Rectal smooth muscle tissue (tissue), 1 donor: Measurements from ENCODE around the gene NSUN4.
A peak's percentile ranks its signal among the peaks of the same experiment; 100 is the strongest.
"Not testable (repeated sequence)": the region's sequence is repeated elsewhere in the genome, so short reads cannot be mapped to it uniquely, and the experiment has no call there.

Experiments
- H3K27ac ChIP-seq: one replicate; pipeline ENCODE4 v1.7.0; 2013; ENCODE audit warnings: low read depth, low read length, inconsistent platforms
- H3K27me3 ChIP-seq: one replicate; pipeline ENCODE4 v1.7.0; 2013; ENCODE audit warnings: low read length; ENCODE audit not compliant: control insufficient read depth, insufficient read depth
- H3K36me3 ChIP-seq: one replicate; pipeline ENCODE4 v1.7.0; 2013; ENCODE audit warnings: low read length; ENCODE audit not compliant: control insufficient read depth, insufficient read depth
- H3K4me1 ChIP-seq: one replicate; pipeline ENCODE4 v1.7.0; 2013; ENCODE audit warnings: low read length; ENCODE audit not compliant: control insufficient read depth, insufficient read depth
- H3K4me3 ChIP-seq: one replicate; pipeline ENCODE4 v1.7.0; 2013; ENCODE audit warnings: low read length
- H3K9ac ChIP-seq: one replicate; pipeline ENCODE4 v1.7.0; 2013; ENCODE audit warnings: low read length

NSUN4 gene

GRCh38 chr1:46333300-46334029 is 7.1 kb upstream of the NSUN4 start:
- Histone ChIP-seq H3K4me1 (no peaks in the 10 kb centered on the region), H3K36me3 (no peaks in the 10 kb centered on the region), H3K27me3 (no peaks in the 10 kb centered on the region), H3K27ac (no peak overlapping the region), H3K4me3 (no peak overlapping the region), H3K9ac (no peak overlapping the region)

- H3K27ac ChIP-seq: no peak overlapping the region
- no peaks in the 10 kb centered on the region for H3K4me1 ChIP-seq
Measured at GRCh38 chr1:46334030-46334384, 6.6 kb upstream of the NSUN4 start.

GRCh38 chr1:46335081-46335480 is 5.5 kb upstream of the NSUN4 start:
- Histone ChIP-seq H3K4me1 (no peaks in the 10 kb centered on the region), H3K9ac (no peak overlapping the region), H3K27ac (no peak overlapping the region), H3K27me3 (no peaks in the 10 kb centered on the region), H3K4me3 (no peak overlapping the region), H3K36me3 (no peaks in the 10 kb centered on the region)

More at GRCh38 chr1:46334030-46334384, 6.6 kb upstream of the NSUN4 start:
- Histone ChIP-seq H3K4me3 (no peak overlapping the region), H3K36me3 (no peaks in the 10 kb centered on the region), H3K27me3 (no peaks in the 10 kb centered on the region), H3K9ac (no peak overlapping the region)

- H3K27me3 ChIP-seq, H3K4me3 ChIP-seq, H3K4me1 ChIP-seq, H3K36me3 ChIP-seq, H3K27ac ChIP-seq, H3K9ac ChIP-seq: not testable (repeated sequence)
Measured at GRCh38 chr1:46337409-46337808, 3.2 kb upstream of the NSUN4 start.

- Histone ChIP-seq H3K9ac (peak overlapping the region; percentile 38), H3K4me1 (no peaks in the 10 kb centered on the region), H3K27me3 (no peaks in the 10 kb centered on the region), H3K27ac (peak overlapping the region; percentile 94), H3K36me3 (peaks cover 14% of the 10 kb centered on the region), H3K4me3 (peak overlapping the region; percentile 98)
Measured at GRCh38 chr1:46341222-46342083, 846 bp downstream of the NSUN4 start.

GRCh38 chr1:46342084-46342656 is 1.6 kb downstream of the NSUN4 start:
- Histone ChIP-seq H3K4me1 (no peaks in the 10 kb centered on the region), H3K9ac (no peak overlapping the region), H3K4me3 (no peak overlapping the region), H3K36me3 (peaks cover 17% of the 10 kb centered on the region), H3K27me3 (no peaks in the 10 kb centered on the region), H3K27ac (peak overlapping the region; percentile 94)

- no peak overlapping the region for H3K4me3 ChIP-seq
- H3K4me1 ChIP-seq: no peaks in the 10 kb centered on the region
- peaks cover 17% of the 10 kb centered on the region for H3K36me3 ChIP-seq
- H3K9ac ChIP-seq: no peak overlapping the region
- H3K27me3 ChIP-seq: no peaks in the 10 kb centered on the region
- no peak overlapping the region for H3K27ac ChIP-seq
Measured at GRCh38 chr1:46342677-46343350, 2.2 kb downstream of the NSUN4 start.

GRCh38 chr1:46343351-46343695 is 2.7 kb downstream of the NSUN4 start:
- H3K9ac ChIP-seq: no peak overlapping the region
- H3K27ac ChIP-seq: no peak overlapping the region
- no peaks in the 10 kb centered on the region for H3K27me3 ChIP-seq
- peaks cover 17% of the 10 kb centered on the region for H3K36me3 ChIP-seq
- no peaks in the 10 kb centered on the region for H3K4me1 ChIP-seq
- no peak overlapping the region for H3K4me3 ChIP-seq

- no peak overlapping the region for H3K4me3 ChIP-seq
- no peak overlapping the region for H3K27ac ChIP-seq
- no peaks in the 10 kb centered on the region for H3K27me3 ChIP-seq
- peaks cover 17% of the 10 kb centered on the region for H3K36me3 ChIP-seq
- H3K4me1 ChIP-seq: no peaks in the 10 kb centered on the region
- H3K9ac ChIP-seq: no peak overlapping the region
Measured at GRCh38 chr1:46343705-46344104, 3.1 kb downstream of the NSUN4 start.

- Histone ChIP-seq H3K36me3 (peaks cover 19% of the 10 kb centered on the region), H3K27ac (no peak overlapping the region), H3K4me1 (no peaks in the 10 kb centered on the region), H3K9ac (no peak overlapping the region), H3K4me3 (no peak overlapping the region), H3K27me3 (no peaks in the 10 kb centered on the region)
Measured at GRCh38 chr1:46344481-46344880, 3.9 kb downstream of the NSUN4 start.

- no peak overlapping the region for H3K9ac ChIP-seq
- no peak overlapping the region for H3K4me3 ChIP-seq
- H3K27ac ChIP-seq: no peak overlapping the region
- no peaks in the 10 kb centered on the region for H3K27me3 ChIP-seq
- H3K36me3 ChIP-seq: peaks cover 22% of the 10 kb centered on the region
- H3K4me1 ChIP-seq: no peaks in the 10 kb centered on the region
Measured at GRCh38 chr1:46345281-46345680, 4.7 kb downstream of the NSUN4 start.

- Histone ChIP-seq H3K36me3 (peaks cover 24% of the 10 kb centered on the region), H3K4me3 (no peak overlapping the region), H3K27me3 (no peaks in the 10 kb centered on the region), H3K4me1 (no peaks in the 10 kb centered on the region), H3K9ac (no peak overlapping the region), H3K27ac (no peak overlapping the region)
Measured at GRCh38 chr1:46352363-46352762, 11.8 kb downstream of the NSUN4 start.
